Measurements from ENCODE around the gene RNF114.
"Not testable (repeated sequence)": the region's sequence is repeated elsewhere in the genome, so short reads cannot be mapped to it uniquely, and the experiment has no call there.

Gene RNF114

DNA sequence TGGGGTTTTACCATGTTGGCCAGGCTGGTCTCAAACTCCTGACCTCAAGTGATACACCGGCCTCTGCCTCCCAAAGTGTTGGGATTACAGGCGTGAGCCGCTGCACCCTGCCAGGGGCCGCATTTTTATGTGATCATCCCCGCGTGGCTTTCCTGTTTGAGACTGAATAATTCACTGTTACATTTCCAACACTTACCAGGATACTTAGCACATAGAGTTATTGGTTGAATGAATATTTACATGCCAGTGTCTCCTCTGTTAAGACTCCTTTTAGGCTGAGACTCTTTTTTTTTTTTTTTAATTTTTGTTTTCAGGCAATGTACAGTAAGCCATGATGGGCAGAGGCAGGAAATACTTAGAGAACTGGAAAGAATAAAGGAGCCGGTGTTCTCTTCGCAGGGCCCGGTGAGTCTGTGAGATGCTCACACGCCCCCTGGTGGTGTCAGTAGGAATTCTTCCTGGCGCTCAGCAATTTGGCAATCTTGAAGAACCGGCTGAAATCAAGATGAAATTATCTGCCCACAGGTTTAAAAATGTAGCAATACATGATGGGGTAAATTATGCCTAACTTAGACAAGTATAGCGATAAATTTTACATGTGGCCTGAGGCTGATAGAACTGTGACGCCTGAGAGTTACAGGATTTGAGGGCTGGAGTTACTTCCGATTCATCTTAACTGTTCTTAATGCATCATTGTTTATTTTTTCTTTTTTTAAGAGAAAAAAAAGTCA is 7.6 kb upstream of the RNF114 start:
- peak; percentile 90 for DNase-seq (ENCODE audit: low spot score)

DNA sequence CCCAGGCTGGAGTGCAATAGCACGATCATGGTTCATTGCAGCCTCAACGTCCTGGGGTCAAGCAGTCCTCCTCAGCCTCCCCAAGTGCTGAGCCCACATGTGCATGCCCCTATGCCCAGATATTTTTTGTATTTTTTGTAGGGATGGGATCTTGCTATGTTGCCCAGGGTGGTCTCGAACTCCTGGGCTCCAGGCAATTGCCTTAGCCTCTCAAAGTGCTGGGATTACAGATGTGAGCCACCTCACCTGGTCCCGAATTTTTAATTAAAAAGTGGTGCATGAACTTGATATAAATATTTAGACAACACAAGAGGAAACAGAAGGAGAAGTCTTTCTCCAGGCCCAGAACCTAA is 7.1 kb upstream of the RNF114 start:
- DNase-seq (ENCODE audit: low spot score): no peak

DNA sequence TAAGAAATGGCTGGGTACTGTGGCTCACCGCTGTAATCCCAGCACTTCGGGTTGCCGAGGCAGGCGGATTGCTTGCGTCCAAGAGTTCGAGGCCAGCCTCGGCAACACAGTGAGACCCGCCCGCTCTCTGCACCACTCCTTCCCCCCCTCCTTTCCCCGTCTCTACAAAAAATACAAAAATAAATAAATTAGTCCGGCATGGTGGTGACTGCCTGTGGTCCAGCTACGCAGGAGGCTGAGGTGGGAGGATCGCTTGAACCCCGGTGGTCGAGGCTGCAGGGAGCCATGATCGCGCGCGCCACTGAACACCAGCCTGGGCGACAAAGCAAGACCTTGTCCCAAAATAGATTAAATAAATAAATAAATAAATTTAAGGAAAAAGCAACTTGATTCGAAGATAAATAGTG is 448 bp upstream of the RNF114 start:
- no peak for DNase-seq (ENCODE audit: low spot score)

DNA sequence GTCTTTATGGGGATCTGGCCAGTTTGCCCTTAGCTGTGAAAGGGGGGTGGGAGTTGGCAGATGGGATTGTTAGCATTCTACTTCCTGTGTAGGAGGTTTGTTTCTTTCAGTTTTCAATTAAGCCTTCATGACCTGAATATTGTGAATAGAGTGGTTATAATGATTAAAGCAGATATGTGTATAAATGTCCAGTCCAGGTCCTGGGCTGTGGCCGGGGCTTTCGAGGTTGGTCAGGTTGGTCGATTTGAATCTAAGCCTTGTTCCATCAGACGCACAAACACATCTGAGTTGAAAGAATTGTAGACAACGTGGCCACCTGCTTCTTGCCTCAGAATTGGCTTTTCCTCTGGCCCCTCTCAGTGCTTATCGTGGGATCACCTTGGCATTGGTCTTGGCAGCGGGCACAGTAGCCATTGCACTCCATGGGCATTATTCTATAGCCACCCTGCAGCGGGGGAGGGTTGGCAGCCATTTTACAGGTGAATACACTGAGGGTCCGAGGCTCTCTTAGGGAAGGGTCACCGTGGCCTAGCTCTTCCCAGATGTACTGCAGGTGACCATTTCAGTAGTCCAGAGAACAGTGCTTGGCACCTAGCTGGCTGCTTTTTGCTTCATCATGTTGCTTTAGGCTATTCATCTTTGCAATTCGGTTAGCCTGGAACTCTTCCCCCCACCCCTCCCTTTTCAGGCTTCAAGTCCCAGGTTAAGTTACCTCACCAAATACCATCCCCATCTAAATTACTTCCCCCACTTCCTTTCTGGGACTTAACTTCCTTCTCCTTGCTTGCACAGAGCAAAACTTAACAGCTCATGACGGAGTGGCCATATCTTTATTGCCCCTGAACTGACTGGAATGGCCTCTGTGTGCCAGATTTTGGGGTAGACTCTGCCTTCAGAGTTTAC is 1.1 kb downstream of the RNF114 start:
- no peak for DNase-seq (ENCODE audit: low spot score)

DNA sequence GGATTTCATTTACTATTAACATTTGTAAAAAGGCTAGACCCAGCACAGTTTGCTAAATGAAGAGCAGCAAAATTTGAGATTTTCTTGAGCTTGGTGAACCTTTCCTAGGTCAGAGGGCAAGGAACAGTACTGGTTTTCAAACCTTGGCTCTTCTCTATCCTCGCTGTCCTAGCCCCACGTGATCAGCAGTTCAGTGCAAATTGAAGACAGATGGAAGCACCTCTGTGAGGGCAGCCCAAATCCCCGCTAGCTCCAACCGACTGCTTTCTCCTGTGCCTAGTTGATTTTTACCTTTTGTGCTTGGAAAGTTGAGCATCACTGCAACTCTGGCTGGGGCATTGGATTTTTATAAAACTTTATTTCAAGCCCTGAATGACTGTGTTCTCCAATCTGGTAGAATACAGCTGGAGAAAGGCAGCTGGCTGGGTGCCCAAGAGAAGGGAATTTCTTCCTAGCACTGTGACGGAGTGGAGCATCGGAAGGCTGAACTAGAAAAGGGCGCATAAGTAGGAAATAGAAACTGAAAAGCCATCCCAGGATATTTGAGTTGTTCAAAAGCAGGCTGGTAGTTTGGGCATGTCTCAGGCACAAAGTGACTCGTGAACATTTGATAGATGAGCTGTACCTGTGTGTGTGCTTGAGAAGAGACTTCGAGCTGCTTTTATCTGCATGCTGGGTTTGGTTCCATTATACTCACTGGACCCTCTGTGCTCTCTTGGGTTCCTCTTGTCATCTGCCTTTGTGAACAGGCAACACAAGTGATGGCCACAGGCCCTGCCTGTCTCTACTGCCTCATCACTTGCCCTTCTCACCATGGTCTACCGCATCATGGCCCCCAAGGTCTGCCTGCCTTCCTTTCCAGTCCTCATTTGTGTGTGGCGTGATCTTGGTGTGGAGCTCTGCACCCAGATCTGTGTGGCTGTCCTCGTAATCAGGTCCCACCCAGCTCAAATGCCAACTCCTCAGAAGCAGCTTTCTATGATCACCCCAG is 2.3 kb downstream of the RNF114 start:
- no peak for DNase-seq (ENCODE audit: low spot score)

DNA sequence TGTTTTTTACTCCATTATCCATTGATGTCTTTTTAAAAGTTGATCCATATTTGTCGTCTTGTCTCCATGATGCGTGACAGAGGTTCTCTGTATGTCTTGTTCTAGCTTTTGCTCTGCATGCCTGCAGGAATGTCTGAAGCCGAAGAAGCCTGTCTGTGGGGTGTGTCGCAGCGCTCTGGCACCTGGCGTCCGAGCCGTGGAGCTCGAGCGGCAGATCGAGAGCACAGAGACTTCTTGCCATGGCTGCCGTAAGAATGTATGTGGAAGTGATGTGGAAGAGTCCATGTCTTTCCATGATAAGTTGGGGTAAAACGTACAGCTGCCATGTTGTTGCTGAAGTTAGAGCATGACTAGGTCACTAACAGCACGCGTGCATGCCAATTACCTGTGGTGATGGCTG is 5.3 kb downstream of the RNF114 start:
- DNase-seq (ENCODE audit: low spot score): no peak

DNA sequence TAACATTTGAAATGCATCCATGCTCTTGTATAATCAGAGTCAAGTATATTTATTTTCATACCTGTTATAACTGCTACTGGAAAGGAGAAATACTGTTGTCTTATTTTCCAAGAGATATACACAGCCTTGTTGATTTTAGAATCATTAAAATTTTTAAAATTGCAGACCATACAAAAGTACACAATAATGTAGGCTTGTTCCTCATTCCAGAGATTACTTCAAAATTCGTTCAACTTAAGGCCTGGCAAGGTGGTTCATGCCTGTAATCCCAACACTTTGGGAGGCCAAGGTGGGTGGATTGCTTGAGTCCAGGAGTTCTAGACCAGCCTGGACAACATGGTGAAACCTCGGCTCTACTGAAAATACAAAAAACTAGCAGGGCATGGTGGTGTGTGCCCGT is 6.1 kb downstream of the RNF114 start:
- no peak for DNase-seq (ENCODE audit: low spot score)

DNA sequence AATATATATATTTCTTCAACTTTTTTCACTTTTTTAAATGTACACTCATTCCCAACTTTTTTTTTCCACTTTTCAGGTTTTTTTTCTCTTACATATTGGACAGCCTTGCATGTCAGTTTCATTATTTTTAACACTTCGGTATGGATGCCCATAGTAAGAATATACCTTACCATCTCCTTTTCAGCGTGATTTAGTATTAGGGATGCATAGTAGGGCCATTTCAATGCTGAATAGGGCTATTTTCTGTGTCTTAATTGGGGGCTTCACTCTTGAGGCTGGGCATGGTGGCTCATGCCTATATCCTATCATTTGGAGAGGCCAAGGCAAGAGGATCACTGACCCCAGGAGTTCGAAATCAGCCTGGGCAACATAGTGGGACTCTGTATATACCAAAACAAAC is 6.7 kb downstream of the RNF114 start:
- DNase-seq (ENCODE audit: low spot score): no peak

DNA sequence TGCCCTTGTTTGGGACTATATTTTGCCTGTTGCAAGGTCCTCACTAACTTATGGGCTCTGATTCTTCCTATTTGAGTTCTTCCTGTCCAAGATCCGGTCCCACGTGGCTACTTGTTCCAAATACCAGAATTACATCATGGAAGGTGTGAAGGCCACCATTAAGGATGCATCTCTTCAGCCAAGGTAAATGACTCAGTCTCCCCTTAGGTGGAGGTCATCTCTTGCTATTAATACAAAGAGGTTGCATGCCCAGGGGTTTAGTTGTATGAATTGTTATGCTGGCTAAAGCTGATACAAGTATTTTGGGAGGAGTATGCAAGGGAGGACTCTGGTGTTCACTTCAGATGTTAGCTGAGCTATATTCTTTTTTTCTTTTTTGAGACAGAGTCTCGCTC is 9.1 kb downstream of the RNF114 start:
- DNase-seq (ENCODE audit: low spot score): no peak

DNA sequence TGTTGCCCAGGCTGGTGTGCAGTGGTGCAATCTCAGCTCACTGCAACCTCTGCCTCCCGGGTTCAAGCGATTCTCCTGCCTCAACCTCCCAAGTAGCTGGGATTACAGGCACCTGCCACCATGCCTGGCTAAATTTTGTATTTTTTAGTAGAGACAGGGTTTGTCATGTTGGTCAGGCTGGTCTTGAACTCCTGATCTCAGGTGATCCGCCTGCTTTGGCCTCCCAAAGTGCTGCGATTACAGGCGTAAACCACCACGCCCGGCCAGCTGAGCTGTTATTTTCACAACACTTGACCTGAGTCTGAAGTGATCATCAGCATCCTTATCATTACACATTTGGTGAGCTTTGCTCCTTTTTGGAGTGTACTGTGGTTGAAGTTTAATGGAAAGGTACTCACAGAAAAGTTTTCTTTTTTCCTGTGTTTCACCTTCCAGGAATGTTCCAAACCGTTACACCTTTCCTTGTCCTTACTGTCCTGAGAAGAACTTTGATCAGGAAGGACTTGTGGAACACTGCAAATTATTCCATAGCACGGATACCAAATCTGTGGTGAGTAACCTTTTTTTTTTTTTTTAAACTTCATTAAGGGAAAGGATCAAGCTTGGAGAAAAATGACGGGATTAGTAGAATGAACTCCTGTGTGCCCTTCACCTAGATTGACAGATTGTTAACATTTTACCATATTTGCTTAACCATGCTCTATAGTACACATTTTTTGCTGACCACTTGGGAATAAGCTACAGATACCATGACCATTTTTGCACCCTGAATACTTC is 9.7 kb downstream of the RNF114 start:
- no peak for DNase-seq (ENCODE audit: low spot score)

DNA sequence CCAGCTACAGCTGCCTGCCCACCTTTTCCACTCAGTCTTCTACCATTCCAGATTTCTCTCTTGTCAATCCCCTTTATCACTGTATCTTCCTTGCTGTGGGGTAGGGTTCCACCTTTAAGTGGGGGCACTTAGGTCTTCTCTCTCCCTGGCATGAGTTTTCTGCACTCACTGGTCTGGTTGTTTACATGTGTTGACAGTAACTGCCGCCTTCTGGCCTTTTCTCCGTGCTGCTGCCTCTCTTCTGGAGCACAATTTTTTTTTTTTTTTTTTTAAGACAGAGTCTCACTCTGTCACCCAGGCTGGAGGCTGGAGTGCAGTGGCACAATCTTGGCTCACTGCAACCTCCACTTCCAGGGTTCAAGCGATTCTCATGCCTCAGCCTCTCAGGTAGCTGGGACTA is 12.0 kb downstream of the RNF114 start:
- no peak for DNase-seq (ENCODE audit: low spot score)

DNA sequence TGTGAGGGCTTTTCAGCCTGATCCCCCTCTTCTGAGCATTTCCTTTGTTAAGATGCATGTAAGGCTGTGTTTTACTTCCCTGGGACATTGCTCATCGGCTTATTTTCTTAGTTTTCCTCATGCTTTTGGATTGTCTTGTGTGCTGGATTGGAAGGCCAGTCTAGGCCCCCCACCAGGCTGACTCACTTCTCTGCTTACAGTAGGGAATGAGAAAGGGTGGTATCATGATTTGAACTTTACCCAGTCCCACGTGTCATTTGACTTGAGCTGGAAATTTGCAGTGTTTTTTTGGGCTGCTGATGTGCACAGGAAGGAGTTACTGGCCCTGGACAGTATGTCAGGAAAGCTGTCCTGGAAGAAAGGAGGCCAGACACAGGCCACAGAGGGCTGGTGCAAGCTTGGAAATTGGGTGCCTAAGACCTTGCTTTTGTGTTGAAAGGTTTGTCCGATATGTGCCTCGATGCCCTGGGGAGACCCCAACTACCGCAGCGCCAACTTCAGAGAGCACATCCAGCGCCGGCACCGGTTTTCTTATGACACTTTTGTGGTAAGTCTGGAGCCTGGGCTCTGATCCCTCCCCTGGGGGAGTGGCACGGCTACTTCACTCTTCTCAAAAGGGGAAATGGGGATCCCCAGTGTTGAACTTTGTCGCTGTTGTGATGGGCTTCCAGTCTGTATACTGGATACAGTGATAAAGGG is 12.8 kb downstream of the RNF114 start:
- no peak for DNase-seq (ENCODE audit: low spot score)

DNA sequence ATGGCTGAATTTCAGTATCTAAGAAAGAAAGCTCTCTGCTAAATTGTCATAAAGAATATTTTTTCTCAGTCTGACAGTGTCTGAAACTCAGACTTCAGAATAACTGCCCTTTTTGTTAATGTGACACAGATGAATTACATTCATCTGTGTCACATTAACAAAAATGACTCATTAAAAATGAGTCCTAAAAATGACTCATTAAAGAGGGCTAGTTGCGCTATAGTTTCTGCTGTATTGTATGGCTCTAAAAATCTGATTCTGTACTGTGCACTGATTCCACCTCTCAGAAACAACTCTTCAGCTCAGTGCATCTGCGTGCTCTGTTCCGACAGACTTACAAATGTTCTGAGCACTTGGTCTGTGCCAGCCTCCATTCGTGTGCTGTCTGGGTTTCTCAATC is 15.0 kb downstream of the RNF114 start:
- DNase-seq (ENCODE audit: low spot score): no peak

DNA sequence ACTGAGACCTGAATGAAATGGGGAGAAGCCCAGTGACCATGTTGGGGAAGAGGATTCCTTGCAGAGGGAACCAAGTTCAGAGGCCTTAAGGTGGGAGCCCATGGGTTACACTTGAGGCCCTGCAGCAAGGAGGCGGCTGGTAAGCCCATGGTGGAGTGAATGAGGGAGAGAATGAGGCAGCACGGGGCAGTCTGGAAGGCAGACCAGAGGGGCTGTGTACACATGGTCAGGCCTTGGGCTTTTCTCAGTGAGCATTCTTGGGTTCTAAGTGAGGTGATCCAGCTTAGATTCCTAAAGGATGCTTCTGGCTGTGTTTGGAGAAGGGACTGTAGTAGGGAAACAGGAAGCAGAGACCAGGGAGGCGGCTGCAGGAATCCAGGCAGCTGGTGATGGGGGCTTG is 19.0 kb downstream of the RNF114 start:
- DNase-seq (ENCODE audit: low spot score): no peak

DNA sequence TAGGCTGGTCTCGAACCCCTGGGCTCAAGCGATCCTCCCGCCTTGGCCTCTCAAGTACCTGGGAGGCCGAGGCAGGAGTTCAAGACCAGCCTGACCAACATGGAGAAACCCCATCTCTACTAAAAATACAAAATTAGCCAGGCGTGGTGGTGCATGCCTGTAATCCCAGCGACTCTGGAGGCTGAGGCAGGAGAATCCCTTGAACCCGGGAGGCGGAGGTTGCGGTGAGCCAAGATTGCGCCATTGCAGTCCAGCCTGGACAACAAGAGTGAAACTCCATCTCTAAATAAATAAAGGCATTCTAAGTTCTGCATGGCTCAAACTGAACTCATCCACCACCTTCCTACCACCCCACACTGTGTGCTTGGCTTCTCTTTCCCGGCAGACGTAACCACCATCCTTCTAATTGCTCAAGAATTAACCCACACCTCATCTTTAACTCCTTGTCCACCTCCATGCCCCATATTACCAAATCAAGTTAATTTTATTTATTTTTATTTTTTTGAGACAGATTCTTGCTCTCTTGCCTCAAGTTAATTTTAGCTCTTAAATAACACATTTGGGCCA is 19.7 kb downstream of the RNF114 start:
- not testable (repeated sequence) for DNase-seq (ENCODE audit: low spot score)

DNA sequence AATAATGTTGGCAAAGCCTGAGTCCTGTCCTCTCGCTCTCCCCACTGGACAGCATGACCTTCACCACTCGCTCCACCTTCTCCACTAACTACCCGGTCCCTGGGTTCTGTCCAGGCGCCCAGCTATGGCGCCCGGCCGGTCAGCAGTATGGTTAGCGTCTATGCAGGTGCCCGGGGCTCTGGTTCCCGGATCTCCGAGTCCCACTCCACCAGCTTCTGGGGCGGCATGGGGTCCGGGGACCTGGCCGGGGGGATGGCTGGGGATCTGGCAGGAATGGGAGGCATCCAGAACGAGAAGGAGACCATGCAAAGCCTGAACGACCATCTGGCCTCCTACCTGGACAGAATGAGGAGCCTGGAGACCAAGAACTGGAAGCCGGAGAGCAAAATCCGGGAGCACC is 20.5 kb downstream of the RNF114 start:
- DNase-seq (ENCODE audit: low spot score): no peak

DNA sequence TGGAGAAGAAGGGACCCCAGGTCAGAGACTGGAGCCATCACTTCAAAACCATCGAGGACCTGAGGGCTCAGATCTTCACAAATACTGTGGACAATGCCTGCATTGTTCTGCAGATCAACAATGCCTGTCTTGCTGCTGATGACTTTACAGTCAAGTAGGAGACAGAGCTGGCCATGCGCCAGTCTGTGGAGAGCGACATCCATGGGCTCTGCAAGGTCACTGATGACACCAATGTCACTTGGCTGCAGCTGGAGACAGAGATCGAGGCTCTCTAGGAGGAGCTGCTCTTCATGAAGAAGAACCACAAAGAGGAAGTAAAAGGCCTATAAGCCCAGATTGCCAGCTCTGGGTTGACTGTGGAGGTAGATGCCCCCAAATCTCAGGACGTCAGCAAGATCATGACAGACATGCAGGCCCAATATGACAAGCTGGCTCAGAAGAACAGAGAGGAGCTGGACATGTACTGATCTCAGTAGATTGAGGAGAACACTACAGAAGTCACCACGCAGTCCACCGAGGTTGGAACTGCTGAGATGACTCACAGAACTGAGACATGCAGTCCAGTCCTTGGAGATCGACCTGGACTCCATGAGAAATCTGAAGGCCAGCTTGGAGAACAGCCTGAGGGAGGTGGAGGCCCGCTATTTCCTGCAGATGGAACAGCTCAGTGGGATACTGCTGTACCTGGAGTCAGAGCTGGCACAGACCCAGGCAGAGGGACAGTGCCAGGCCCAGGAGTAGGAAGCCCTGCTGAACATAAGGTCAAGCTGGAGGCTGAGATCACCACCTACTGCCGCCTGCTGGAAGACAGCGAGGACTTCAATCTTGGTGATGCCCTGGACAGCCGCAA is 21.1 kb downstream of the RNF114 start:
- peak; percentile 88 for DNase-seq (ENCODE audit: low spot score)

DNA sequence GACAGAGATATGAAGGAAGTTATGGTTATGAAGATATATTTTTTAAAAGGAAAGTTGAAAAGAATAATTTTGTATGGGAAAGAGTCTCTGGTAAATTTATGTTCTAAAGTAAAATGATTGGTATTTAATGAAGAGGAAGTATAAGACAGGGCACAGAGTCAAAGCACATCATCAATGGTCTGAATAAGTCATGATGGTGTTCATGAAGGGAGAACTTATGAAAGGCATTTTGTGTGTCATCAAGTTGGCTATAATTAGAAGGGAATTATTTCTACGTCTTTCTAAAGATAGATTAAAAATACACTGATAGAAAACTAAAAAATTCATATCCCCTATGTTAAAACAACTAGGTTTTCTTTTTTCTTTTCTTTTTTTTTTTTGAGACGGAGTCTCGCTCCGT is 25.2 kb downstream of the RNF114 start:
- DNase-seq (ENCODE audit: low spot score): no peak

DNA sequence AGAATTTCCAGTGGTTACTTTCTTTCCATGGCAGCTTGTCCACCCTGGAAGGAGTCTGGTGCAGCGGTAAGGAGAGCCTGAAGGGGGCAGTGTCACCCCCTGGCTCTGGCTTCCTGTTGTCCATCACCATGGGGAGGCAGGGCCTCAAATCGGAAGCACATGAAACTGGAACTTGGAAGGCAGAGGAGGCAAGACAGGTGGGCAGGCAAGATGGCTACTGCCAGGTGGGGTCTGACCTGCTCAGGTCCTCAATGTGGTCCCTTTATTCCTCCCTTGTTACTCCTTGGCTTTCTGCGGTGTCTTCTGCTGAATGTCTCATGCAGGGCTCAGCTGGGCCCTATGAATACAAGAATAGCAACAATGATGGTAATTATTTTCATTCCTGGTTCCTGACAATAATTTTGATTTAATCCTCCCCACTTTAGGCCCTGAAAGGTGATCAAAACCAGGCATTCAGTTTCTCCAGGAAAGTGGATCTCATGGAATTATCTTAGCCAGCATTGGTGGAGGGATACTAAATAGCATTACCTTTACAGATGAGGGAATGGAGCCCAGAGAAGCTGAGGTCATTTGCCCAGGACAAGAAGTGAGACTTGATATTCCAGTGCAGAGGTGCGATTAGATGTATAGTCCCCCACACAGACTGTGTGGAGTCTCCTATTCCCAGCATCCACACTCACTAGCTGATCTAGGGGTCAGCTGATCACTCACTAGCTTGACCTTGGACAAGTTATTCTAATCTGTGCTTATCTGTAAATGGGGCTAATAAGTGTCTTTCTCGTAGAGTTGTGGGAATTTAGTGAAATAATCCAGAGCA is 29.0 kb downstream of the RNF114 start:
- DNase-seq (ENCODE audit: low spot score): no peak
